Testis (tissue), 2 donors: ENCODE data around the gene SLC9A1.

Experiments
- POLR2A ChIP-seq: fragments of 450-650 bp; IDR thresholded peaks from one replicate; pipeline ENCODE4 v1.6.1; 2017; ENCODE audit warnings: antibody characterized with exemption, mild to moderate bottlenecking, moderate library complexity
- TF ChIP-seq, protein P1 (sequence below), 3 experiments: fragments of 450-650 bp in 2 of 3; fragments of 200-600 bp in 1 of 3; sonication (generic) in 1 of 3; IDR thresholded peaks; one replicate each; pipeline ENCODE4 v1.5.1; 2016 to 2019; ENCODE audit warnings: antibody characterized with exemption in 3 of 3, mild to moderate bottlenecking in 2 of 3, moderate library complexity in 1 of 3

DNA sequence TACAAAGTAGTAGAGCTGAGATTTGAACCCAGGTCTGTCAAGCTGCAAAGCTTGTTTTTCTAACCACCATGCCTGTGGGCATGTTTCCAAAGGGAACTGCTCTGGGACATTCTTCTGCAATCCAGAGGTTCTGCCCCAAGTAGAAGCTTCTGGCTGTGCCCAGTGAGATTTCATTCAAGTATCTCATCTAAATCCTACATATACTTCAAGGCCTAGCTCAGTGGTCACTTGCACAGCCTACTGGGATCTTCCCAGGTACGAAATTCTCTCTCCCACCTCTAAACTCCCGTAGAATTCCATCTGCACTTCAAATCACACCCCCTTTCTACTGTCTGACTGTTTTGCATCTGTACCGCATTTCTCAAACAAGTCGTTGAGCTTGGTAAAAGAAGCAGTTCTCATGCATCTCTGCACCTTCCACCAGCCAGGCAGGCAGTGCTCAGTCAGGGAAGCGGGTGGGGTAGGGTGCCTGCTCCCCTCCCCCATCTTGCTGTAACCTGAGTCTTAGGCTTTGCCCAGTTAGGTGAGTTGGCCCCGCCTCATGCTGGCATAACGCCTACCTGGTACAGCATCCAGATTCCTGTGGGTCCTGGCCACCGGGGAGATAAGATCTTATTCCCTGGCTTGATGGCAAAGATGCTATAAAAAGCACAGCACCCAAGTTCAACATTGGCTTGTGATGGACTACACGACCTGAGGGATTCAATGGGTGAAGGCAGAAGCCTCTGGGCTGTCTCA lies 13.5 kb downstream of the SLC9A1 start:
- TF ChIP-seq, protein P1, sequence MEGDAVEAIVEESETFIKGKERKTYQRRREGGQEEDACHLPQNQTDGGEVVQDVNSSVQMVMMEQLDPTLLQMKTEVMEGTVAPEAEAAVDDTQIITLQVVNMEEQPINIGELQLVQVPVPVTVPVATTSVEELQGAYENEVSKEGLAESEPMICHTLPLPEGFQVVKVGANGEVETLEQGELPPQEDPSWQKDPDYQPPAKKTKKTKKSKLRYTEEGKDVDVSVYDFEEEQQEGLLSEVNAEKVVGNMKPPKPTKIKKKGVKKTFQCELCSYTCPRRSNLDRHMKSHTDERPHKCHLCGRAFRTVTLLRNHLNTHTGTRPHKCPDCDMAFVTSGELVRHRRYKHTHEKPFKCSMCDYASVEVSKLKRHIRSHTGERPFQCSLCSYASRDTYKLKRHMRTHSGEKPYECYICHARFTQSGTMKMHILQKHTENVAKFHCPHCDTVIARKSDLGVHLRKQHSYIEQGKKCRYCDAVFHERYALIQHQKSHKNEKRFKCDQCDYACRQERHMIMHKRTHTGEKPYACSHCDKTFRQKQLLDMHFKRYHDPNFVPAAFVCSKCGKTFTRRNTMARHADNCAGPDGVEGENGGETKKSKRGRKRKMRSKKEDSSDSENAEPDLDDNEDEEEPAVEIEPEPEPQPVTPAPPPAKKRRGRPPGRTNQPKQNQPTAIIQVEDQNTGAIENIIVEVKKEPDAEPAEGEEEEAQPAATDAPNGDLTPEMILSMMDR (IDR thresholded peaks at IDR 0.05), result no peak
- no peak for TF ChIP-seq POLR2A
